ENCODE data around the gene SKI. TPM values are rescaled to one million over a fixed set of nuclear protein-coding genes. Genes with fewer than 3 reads are reported as not detected.

Gene SKI
- total RNA-seq, 2 donors from 2014 or later: 104 to 111 TPM

- no peak for DNase-seq (ENCODE audit: low spot score)
- intact Hi-C loops (cut with DNase I): no loop called here
Measured at GRCh38 chr1:2306151-2306978, 78.2 kb downstream of the SKI start.

GRCh38 chr1:2307064-2307605, 79.0 kb downstream of the SKI start:
- intact Hi-C loops (cut with DNase I): no loop called here
- DNase-seq (ENCODE audit: low spot score): no peak

- no peak for DNase-seq (ENCODE audit: low spot score)
- intact Hi-C loops (cut with DNase I): no loop called here
Measured at GRCh38 chr1:2307972-2308371, 79.9 kb downstream of the SKI start.

GRCh38 chr1:2308844-2309243, 80.7 kb downstream of the SKI start:
- no peak for DNase-seq (ENCODE audit: low spot score)
- intact Hi-C loops (cut with DNase I): no loop called here

GRCh38 chr1:2310332-2311183, 82.4 kb downstream of the SKI start:
- DNase-seq (ENCODE audit: low spot score): no peak
- intact Hi-C loops (cut with DNase I): no loop called here

- DNase-seq (ENCODE audit: low spot score): peak; percentile 92
- intact Hi-C loops (cut with DNase I): no loop called here
Measured at GRCh38 chr1:2311184-2312032, 83.3 kb downstream of the SKI start.

GRCh38 chr1:2312160-2312514, 84.0 kb downstream of the SKI start:
- DNase-seq (ENCODE audit: low spot score): no peak
- intact Hi-C loops (cut with DNase I): no loop called here

GRCh38 chr1:2312515-2313301, 84.6 kb downstream of the SKI start:
- no peak for DNase-seq (ENCODE audit: low spot score)
- intact Hi-C loops (cut with DNase I): no loop called here

- no peak for DNase-seq (ENCODE audit: low spot score)
- intact Hi-C loops (cut with DNase I): no loop called here
Measured at GRCh38 chr1:2313651-2314261, 85.6 kb downstream of the SKI start.

GRCh38 chr1:2314273-2314802, 86.2 kb downstream of the SKI start:
- intact Hi-C loops (cut with DNase I): no loop called here
- peak; percentile 92 for DNase-seq (ENCODE audit: low spot score)

GRCh38 chr1:2314803-2315673, 86.9 kb downstream of the SKI start:
- no peak for DNase-seq (ENCODE audit: low spot score)
- intact Hi-C loops (cut with DNase I): loop anchor here (1.0 to 5.0 kb wide), 4 partner anchors 38 to 108 kb away; no protein-coding TSS in a partner anchor

- intact Hi-C loops (cut with DNase I): loop anchor here (1.0 to 5.0 kb wide), 4 partner anchors 39 to 109 kb away; no protein-coding TSS in a partner anchor
Measured at GRCh38 chr1:2315674-2316450, 87.7 kb downstream of the SKI start.

GRCh38 chr1:2316451-2316961, 88.4 kb downstream of the SKI start:
- no peak for DNase-seq (ENCODE audit: low spot score)
- intact Hi-C loops (cut with DNase I): loop anchor here (5.0 kb wide), 3 partner anchors 39 to 109 kb away; no protein-coding TSS in a partner anchor

More at GRCh38 chr1:2315674-2316450, 87.7 kb downstream of the SKI start:
- no peak for DNase-seq (ENCODE audit: low spot score)

GRCh38 chr1:2317230-2318065, 89.3 kb downstream of the SKI start:
- intact Hi-C loops (cut with DNase I): loop anchor here (1.0 to 5.0 kb wide), 4 partner anchors 40 to 110 kb away; no protein-coding TSS in a partner anchor
- DNase-seq (ENCODE audit: low spot score): no peak

Measured in posterior vena cava (tissue), 2 donors.